ENCODE results near the gene DBNL.

GRCh38 chr7:44085546-44085945, 41.0 kb downstream of the DBNL start:
- TF ChIP-seq CTCF (conservative IDR thresholded peaks at IDR 0.05; ENCODE audit: low read depth, low read length) (peak; percentile 44), EZH2 (IDR thresholded peaks at IDR 0.05; ENCODE audit: borderline replicate concordance, low read depth, low read length, poor library complexity, severe bottlenecking) (no peak)

Data from A673 (cell line).